ENCODE measurements around the gene RANBP17. TPM values are rescaled to one million over a fixed set of nuclear protein-coding genes. Genes with fewer than 3 reads are reported as not detected.
"Not testable (repeated sequence)": the region's sequence is repeated elsewhere in the genome, so short reads cannot be mapped to it uniquely, and the experiment has no call there.

Gene RANBP17
- total RNA-seq, 2 experiments from 2014 or later, result not detected

- ChIA-PET POLR2A (no interaction called here), CTCF (interaction anchor here (1.4 kb wide), 1 partner anchor 70 kb away, joined by 6 read pairs; no protein-coding TSS in a partner anchor)
Measured at GRCh38 chr5:171271798-171272197, 410.0 kb downstream of the RANBP17 start.

GRCh38 chr5:171272996-171273970 is 411.5 kb downstream of the RANBP17 start:
- CTCF ChIA-PET, result interaction anchor here (1.4 kb wide), 1 partner anchor 69 kb away, joined by 6 read pairs; no protein-coding TSS in a partner anchor
- POLR2A ChIA-PET, result no interaction called here

GRCh38 chr5:171275841-171276544 is 414.2 kb downstream of the RANBP17 start:
- POLR2A ChIA-PET, result no interaction called here
- CTCF ChIA-PET, result no interaction called here

DNA sequence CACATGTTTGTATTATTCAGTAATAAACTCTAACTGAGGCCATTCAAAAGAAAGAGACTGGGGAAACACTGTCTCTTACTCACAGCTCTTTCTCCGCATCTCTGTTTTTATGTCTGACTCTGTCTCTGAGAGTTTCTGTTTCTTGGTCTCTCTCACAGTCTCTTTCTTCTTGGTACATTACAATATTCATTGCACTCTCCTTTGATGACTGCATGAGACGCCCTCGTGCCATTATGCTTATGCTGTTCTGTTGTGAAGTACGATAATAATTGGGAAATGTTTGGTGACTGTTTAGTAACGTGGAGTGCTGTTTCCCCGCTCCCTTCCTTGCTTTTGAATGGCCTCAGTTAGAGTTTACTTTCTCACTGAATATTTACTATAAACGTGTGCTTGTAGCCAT is 421.9 kb downstream of the RANBP17 start:
- CTCF ChIA-PET, result no interaction called here
- POLR2A ChIA-PET, result no interaction called here

DNA sequence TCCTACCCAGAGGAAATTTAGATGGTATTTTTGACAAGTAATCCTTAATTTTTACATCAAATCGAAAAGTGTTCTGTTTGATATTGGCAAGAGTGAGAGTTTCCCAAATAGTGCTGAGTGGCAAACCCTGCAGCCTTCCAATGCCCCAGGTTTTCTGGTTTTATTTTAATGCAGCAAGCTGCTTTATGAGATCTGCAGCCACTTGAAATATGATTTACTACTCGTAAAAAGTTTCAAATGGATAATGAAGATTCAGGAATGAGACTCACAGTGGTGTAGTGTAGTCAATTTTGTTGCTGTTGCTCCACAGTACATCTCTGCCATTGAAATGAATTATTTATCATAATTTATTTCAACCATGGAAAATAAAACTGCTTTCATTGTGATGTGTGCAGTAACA is 423.6 kb downstream of the RANBP17 start:
- ChIA-PET POLR2A (no interaction called here), CTCF (no interaction called here)

DNA sequence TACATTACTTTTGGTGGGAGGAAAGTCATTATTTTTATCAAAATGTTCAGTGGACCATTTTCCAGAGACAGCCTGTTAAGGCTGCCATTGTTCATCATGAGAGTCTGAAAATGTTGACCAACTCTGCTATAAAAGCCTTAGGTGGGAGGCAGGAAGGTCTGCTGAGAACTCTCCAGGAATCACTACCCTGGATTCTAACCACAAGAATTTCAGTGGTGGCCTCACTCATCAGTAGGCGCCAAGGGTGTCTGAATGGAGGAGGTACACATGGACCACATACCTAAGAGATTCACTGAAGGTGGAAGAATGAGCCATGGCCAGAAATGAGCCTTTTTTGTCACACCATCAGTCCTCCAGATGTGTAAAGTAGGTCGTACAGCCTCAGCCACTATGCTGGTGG is 426.2 kb downstream of the RANBP17 start:
- ChIA-PET POLR2A (no interaction called here), CTCF (no interaction called here)

DNA sequence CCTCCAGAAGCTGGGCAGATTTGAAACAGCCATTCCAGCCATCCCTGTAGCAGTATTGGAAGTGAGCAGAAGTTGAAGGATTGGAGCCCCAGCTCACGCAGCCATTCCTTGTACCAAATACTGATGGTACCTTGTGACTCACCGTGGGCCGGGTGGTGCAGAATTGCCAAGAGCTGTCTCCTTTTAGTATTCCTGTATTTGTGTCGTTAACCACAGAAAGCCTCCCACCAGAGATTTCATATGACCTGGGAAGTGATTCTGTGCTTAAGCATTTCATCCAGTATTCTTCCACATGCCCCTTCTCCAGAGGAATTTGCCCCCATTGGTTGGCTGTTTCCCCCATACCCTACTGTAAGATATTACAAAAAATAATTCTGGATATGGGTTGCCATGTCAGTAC is 429.6 kb downstream of the RANBP17 start:
- ChIA-PET CTCF (no interaction called here), POLR2A (no interaction called here)

DNA sequence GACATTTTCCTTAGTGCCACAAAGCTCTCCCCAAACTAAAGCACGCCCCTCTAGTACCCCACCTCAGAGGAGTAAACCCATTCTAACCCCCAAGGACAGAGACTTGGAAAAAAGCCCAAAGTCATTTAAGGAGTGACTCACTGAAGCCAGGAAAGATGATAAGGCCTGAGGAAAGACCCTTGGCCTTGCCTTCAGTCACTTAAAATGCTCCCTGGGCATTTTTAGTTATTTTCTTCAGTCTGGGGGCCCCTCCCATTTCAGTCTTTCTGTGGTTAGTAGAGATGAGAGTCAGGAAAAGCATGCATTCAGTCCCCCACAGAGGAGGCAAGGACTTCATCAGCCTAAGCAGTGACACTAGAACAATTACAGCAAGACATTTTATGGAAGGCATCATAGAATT is 433.5 kb downstream of the RANBP17 start:
- POLR2A ChIA-PET, result no interaction called here
- CTCF ChIA-PET, result interaction anchor here (0.7 kb wide), 1 partner anchor 40 kb away, joined by 3 read pairs; no protein-coding TSS in a partner anchor

- ChIA-PET CTCF (no interaction called here), POLR2A (no interaction called here)
Measured at GRCh38 chr5:171295801-171296200, 434.0 kb downstream of the RANBP17 start.

- POLR2A ChIA-PET, result interaction anchor here (0.6 kb wide), 1 partner anchor 90 kb away, joined by 4 read pairs; no protein-coding TSS in a partner anchor
- CTCF ChIA-PET, result not testable (repeated sequence)
Measured at GRCh38 chr5:171297941-171298340, 436.1 kb downstream of the RANBP17 start.

GRCh38 chr5:171299228-171299627 is 437.4 kb downstream of the RANBP17 start:
- CTCF ChIA-PET, result no interaction called here

DNA sequence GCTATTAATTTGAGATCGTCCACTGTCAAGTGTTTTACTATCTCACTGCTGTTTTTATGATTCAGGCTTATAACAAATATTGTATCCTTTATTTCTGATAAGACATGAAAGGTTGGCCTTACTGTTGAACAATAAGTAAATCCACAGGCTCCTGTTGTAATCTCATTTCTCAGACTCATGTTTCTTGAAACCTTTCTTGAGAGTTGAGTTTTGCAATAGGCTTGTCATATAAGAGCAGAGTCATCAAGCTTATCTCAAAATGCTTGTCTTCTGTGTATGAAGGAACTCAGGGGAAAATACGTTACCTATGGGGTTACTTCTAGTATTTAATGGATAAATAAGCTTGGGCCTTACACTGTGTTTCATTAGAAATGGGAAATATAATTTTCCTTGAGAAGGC is 438.0 kb downstream of the RANBP17 start:
- CTCF ChIA-PET, result interaction anchor here (1.5 kb wide), 1 partner anchor 10 kb away, joined by 4 read pairs; the partner anchor contains the start of gene TLX3

More at GRCh38 chr5:171299228-171299627, 437.4 kb downstream of the RANBP17 start:
- POLR2A ChIA-PET, result no interaction called here

GRCh38 chr5:171300358-171300757 is 438.5 kb downstream of the RANBP17 start:
- CTCF ChIA-PET, result interaction anchor here (1.5 kb wide), 1 partner anchor 9 kb away, joined by 4 read pairs; the partner anchor contains the start of gene TLX3
- POLR2A ChIA-PET, result no interaction called here

More for the DNA sequence above, 438.0 kb downstream of the RANBP17 start:
- POLR2A ChIA-PET, result no interaction called here

DNA sequence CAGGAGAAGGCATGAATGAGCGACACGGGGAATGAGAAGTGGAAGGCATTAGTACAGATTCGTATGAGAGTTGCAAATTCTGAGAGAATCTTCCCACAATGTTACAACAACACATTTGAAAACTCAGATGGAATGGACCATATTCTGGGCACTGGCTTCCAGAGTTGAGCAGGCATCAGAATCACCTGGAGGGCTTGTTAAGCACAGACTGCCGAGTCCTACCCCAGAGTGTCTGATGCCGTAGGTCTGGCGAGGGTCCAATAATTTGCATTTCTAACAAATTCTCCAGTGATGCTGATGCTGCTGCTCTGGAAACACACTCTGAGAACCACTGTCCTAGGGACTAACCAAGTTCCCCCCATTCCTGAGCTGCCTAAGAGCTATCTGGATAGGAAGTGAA is 444.3 kb downstream of the RANBP17 start:
- CTCF ChIA-PET, result interaction anchor here (0.9 kb wide), 1 partner anchor 99 kb away, joined by 3 read pairs; no protein-coding TSS in a partner anchor
- POLR2A ChIA-PET, result no interaction called here

DNA sequence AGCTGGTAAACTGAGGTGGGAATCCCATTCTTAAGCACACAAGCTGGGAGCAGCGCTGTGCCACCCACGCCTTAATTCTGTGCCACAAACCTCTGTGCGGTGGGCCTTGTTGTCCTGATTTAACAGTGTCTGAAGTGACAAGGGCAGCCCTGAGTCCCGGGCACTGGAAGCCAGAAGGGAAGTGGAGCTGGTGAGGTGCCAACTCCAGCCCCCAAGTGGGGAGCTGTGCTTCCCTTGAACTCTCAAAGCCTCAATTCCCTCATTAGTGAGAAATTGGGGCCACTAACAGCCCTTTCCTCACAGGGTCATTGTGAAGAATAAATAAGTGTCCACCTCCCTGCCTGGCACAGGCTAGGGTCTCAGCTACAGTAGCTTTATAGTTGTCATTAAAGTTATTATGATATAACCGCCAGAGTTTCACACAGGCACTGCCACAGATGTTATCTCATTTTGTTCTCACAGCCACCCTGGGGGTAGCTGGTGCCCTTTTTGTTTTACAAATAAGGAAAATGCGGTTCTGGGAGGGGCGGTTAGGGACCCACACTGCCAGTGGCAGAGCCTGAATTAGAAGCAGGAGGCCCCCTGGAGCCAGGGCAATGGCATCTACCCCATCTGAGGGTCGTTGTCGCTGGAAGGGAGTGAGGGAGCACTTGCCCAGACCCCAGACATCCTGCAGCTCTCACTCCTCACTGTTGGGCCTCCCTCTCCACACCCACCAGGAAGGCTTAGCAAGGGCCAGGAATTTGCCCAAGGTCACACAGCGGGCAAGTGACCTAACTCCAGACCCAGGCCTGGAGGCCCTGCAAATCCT is 445.2 kb downstream of the RANBP17 start:
- ChIA-PET CTCF (interaction anchor here (0.9 kb wide), 1 partner anchor 100 kb away, joined by 3 read pairs; no protein-coding TSS in a partner anchor), POLR2A (no interaction called here)

GRCh38 chr5:171307789-171308452 is 446.1 kb downstream of the RANBP17 start:
- POLR2A ChIA-PET, result no interaction called here
- CTCF ChIA-PET, result no interaction called here

DNA sequence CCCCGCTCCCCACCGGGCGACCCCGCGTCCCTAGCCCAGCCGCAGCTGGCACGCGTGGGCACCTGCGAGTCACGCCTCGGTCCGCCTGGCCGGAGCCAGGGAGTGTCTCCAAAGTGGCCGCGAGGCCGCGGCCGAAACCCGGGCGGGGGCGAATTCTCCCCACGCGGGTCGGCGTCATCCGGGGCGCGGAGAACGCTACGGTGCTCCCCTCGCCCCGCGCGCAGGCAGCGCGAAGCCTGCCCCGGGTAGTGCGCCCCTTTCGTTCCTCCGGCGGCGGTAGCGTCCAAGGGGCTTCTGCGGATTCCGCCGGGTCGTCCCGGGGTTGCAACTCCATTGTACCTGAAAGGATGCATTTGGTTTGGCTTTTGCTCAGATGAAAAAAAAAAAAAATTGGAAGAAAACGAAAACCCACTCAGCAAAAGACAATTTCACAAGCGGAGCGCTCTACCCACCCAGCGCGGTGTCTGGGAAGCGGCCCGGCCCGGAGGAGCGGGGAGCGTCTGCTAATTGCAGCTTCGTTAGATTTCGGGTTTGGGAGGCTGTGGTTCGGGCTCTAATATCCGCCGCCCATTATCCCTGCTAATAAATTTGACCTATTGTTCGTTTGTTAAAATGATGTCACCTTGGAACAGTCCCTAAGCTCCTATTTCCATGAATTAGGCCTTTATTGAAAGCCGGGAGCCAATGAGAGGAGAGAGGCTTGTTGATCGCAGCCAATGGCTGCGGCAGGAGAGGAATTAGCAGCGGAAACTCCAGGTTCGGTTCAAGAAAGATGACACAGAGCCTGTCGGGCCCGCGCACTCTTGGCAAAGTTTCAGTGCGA is 446.8 kb downstream of the RANBP17 start, which contains the start of gene TLX3:
TLX3 (plus strand) TSS at position 796 of the 823 bp plus-strand sequence. CDS start 118 bp downstream, outside the sequence.
- POLR2A ChIA-PET, result no interaction called here

More for the DNA sequence above, 446.8 kb downstream of the RANBP17 start, which contains the start of gene TLX3:
- CTCF ChIA-PET, result interaction anchor here (1.2 kb wide), 1 partner anchor 8 kb away, joined by 4 read pairs; no protein-coding TSS in a partner anchor

Measured in activated CD8-positive, alpha-beta memory T cell treated with anti-CD3 and anti-CD28 coated beads for 36 hours (primary cell).